Measurements from ENCODE around the gene TRIM2.

GRCh38 chr4:153281476-153281875 lies 77.2 kb downstream of the TRIM2 start:
- TF ChIP-seq CTCF (IDR thresholded peaks at IDR 0.05) (no peak), POLR2A (IDR thresholded peaks at IDR 0.05) (no peak)

Measured in adrenal gland (tissue), 5 donors.